Kidney capillary endothelial cell (primary cell): ENCODE measurements around the gene CHST3.

Source experiments
- DNase-seq: peaks from one replicate; pipeline ENCODE4 v3.0.0-alpha.2; 2018; ENCODE audit warnings: low spot score

The CHST3 gene

DNA sequence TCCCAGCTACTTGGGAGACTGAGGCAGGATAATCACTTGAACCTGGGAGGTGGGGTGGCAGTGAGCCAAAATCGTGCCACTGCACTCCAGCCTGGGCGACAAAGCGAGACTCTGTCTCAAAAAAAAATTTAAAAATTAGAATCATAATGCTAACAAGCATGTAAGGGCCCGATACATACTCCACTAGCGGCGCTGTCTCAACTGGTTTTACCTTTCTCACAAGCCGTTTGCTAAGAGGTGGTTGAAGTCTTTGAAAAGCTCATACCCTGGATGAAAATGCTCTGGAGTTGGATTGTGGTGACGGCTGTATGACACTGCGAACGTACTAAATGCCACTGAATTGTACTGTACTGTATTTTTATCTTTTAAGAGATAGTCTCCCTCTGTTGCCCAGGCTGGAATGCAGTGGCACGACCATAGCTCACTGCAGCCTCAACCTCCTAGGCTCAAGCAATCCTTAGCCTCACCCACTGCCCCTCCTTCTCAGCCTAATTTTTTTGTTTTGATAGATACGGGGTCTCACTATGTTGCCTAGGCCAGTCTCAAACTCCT lies 94.2 kb downstream of the CHST3 start:
- no peak for DNase-seq

DNA sequence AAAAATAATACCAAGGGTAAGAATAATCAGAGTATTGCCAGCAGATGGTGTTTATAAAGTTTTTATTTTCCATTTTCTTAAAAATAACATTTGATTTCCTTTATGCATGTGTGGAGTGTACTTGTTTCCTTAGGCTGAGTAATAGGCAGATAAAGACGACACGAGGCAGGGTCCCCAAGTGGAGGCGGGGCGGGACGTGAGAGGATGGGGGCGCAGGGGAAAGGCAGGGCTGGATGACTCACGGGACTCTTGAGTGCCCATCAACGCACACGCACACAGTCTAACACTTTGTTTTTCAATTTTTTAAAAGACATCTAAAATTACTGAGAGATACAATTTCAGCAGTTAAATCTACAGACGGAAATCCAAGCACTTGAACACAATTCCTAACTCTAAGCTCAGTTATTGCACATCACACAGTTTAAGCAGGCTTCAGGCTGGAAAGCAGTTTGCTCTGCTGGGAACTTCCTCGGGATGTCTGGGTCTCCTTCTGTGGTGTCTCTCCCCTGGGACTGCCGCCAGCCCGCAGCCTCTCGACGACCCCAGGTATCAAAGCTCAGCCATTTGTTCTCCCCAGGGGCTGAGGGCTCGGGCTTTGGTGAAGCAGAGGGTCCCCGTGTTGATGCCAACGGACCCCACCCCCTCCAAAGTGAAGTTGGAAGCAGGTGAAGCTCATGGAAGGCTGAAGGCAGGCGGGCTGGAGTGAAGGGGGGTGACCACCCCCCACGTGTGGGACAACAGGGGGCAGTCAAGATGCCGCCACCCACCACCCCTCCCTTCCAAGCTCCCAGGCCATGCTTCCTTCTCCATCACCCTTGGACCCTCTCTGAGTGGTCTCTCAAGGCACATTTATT lies 95.0 kb downstream of the CHST3 start:
- no peak for DNase-seq

DNA sequence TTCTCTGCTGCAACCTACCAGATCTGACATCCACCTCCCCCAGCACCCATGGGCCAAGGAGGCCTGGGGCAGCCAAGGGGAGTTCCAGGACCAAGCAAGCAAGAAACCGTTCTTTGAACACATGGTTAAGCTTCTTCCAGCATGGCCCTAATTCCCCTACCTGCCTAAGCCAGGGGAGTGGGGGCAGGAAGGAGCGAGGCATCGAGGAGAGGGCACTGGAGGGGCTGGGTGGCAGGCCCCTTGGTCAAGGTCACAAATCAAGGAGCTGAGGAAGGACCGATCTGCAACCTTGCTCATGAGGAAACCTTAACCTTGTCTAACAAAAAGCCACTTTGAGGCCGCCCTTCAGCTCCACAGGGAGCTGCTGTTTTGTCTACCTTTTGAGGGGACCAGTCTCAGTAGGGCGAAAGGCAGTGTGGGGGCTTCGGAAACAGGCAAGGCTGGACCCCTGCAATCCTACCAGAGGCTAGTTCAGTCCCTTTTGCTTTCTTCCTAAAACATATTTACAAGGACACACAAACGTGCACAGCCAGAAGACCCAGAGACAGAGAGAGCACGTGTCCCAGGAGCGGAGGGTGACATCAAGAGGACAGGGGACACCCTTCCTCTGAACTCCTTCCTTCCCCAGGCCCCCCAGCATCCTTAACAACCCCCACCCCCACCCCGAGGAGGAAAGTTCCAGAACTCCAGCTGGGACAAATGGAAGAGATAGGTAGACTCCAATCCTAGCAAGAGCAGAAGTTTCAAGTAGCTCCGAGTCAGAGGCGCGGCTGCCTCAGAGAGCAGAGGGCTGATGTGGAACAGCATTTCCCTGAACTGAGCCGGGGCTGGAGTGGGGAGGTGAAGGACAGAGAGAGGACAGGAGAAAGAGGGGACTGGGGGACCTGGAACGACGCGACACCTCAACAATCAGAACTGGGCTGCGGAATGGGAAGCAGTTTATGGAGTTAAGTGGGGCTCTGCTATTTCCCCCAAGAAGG lies 95.9 kb downstream of the CHST3 start:
- DNase-seq = no peak

- DNase-seq = no peak
These were observed 97.3 kb downstream of the CHST3 start for GRCh38 chr10:72061491-72061890.

- no peak for DNase-seq
These were observed 97.7 kb downstream of the CHST3 start for GRCh38 chr10:72061930-72062329.

GRCh38 chr10:72062382-72062781 lies 98.2 kb downstream of the CHST3 start:
- no peak for DNase-seq
